PC-3 (cell line): Measurements from ENCODE around the gene RNASE9.

Experiments
- EZH2 ChIP-seq: fragments of 300-600 bp; sonication (generic); IDR thresholded peaks from one replicate; pipeline ENCODE4 v1.6.1; 2017; ENCODE audit warnings: antibody characterized with exemption, mild to moderate bottlenecking, low read length; ENCODE audit not compliant: unreplicated experiment
- EZH2phosphoT487 ChIP-seq: fragments of 300-600 bp; sonication (generic); IDR thresholded peaks from 2 replicates; pipeline ENCODE4 v1.6.1; 2018; ENCODE audit warnings: mild to moderate bottlenecking, antibody characterized with exemption, low read length, borderline replicate concordance
- TF ChIP-seq, protein P1 (sequence below): fragments of 300-600 bp; sonication (generic); conservative IDR thresholded peaks from 2 replicates; pipeline ENCODE4 v1.5.1; 2017; ENCODE audit warnings: antibody characterized with exemption, low read depth, mild to moderate bottlenecking, low read length

DNA sequence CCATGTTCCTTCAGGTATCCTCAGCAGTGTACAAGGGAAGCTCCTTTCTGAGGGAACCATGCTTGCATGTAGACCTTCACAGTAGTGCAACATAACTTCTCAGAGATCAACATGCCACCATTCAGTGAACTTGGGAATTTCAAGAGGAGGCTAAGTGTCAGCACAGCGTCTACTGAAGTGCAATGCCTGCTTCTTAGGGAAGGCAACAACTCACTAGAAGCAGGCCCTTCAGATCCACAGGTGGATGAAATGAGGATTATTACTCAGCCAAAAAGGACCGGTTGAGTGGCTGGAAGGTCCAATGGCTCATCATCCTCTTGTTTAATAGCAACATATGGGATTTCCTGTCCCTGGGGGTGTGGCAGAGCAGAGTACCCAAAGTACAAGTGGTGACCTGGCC lies 36.8 kb downstream of the RNASE9 start:
- TF ChIP-seq, protein P1, sequence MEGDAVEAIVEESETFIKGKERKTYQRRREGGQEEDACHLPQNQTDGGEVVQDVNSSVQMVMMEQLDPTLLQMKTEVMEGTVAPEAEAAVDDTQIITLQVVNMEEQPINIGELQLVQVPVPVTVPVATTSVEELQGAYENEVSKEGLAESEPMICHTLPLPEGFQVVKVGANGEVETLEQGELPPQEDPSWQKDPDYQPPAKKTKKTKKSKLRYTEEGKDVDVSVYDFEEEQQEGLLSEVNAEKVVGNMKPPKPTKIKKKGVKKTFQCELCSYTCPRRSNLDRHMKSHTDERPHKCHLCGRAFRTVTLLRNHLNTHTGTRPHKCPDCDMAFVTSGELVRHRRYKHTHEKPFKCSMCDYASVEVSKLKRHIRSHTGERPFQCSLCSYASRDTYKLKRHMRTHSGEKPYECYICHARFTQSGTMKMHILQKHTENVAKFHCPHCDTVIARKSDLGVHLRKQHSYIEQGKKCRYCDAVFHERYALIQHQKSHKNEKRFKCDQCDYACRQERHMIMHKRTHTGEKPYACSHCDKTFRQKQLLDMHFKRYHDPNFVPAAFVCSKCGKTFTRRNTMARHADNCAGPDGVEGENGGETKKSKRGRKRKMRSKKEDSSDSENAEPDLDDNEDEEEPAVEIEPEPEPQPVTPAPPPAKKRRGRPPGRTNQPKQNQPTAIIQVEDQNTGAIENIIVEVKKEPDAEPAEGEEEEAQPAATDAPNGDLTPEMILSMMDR = no peak
- TF ChIP-seq EZH2phosphoT487 (no peak), EZH2 (no peak)
